Psoas muscle (tissue), 8 donors: ENCODE data around the gene LSM14A. TPM values are rescaled to one million over a fixed set of nuclear protein-coding genes. Genes with fewer than 3 reads are reported as not detected.
A peak's percentile ranks its signal among the peaks of the same experiment; 100 is the strongest.

Experiments used
- ATAC-seq, 4 donors: fragments of 200-7000 bp; cut with Tn5 transposase; one replicate each; pipeline ENCODE4 v1.9.1; 2020; ENCODE audit warnings: moderate library complexity in 3 of 4, mild to moderate bottlenecking in 2 of 4
- DNase-seq, 2 donors: peaks; one replicate each; pipeline ENCODE4 v3.0.0-alpha.2; 2020
- H3K27ac ChIP-seq: fragments of 200-600 bp; one replicate; pipeline ENCODE4 v1.8.0; 2022
- H3K27me3 ChIP-seq, 3 donors: fragments of 200-600 bp in 1 of 3; one replicate each; pipeline versions ENCODE4 v1.6.1 to v1.8.0; 2013 to 2022; ENCODE audit warnings: low read length in 2 of 3, mild to moderate bottlenecking in 2 of 3, moderate library complexity in 1 of 3; ENCODE audit not compliant: insufficient read depth in 3 of 3
- H3K36me3 ChIP-seq, 2 donors: fragments of 200-600 bp in 1 of 2; one replicate each; pipeline versions ENCODE4 v1.6.1 to v1.8.0; 2013 to 2022; ENCODE audit warnings: low read depth in 1 of 2, mild to moderate bottlenecking in 1 of 2, moderate library complexity in 1 of 2; ENCODE audit not compliant: insufficient read depth in 1 of 2
- H3K4me1 ChIP-seq: fragments of 200-600 bp; one replicate; pipeline ENCODE4 v1.8.0; 2022
- H3K4me3 ChIP-seq: fragments of 200-600 bp; one replicate; pipeline ENCODE4 v1.8.0; 2022; ENCODE audit warnings: mild to moderate bottlenecking
- H3K9me3 ChIP-seq: fragments of 200-600 bp; one replicate; pipeline ENCODE4 v1.8.0; 2022
- CTCF ChIP-seq: fragments of 200-600 bp; IDR thresholded peaks from one replicate; pipeline ENCODE4 v1.8.0; 2022; ENCODE audit warnings: antibody characterized with exemption
- WGBS, 3 donors: extraction: QIAGEN DNeasy Blood & Tissue Kit; methylation state at CpG; one replicate each; pipeline versions ENCODE4 v1.1.6 to v1.1.7; 2013; 5-methylcytosine and 5-hydroxymethylcytosine counted together
- intact Hi-C, 2 donors: fragments of 100-400 bp; cut with DNase I; formaldehyde crosslinking; loops; one replicate each; pipeline versions ENCODE4 v1.11.0 to v1.14.2; 2022
- polyA plus RNA-seq, 3 donors: library from polyadenylated mRNA; stranded (reverse); fragments of 200-250 nt; gene quantifications; one replicate each; pipeline ENCODE4 v1.2.3, GENCODE V29; 2013
- total RNA-seq, 4 donors: library from RNA; stranded (reverse); fragmentation: NEBNext Ultra II Directional in 2 of 4; extraction: Animal tissue kit (Norgen Biotek cat#: 25700) in 2 of 4; gene quantifications; one replicate each; pipeline versions ENCODE4 v1.2.1 to v1.2.4, GENCODE V29; 2021 to 2023
- donor health status: healthy with polysubstance abuse.
- donor health status: DM: no; HTN: no; CAD: no; lungs with moderate emphysema.
- donor health status: Bipolar disorder and iron deficiency.
- donor health status: healthy.
- donor health status: DM: yes; HTN: yes; CAD: no.
- donor health status: DM: no; HTN: no; CAD: no.
- donor health status: DM: no; HTN: no; CAD: no.
- donor health status: DM: yes; HTN: yes; CAD: no.

The LSM14A gene
- total and polyA plus RNA-seq, 7 donors: 65.0 to 155 (median 87.5) TPM

GRCh38 chr19:34182125-34182524 is 9.8 kb downstream of the LSM14A start:
- ATAC-seq: no peak
- H3K4me1 ChIP-seq: peaks cover 64% of the 10 kb centered on the region
- no peaks in the 10 kb centered on the region for H3K27me3 ChIP-seq
- no peaks in the 10 kb centered on the region for H3K9me3 ChIP-seq
- no peak for DNase-seq
- H3K27ac ChIP-seq: no peak overlapping the region
- no peak overlapping the region for H3K4me3 ChIP-seq
- no peak for TF ChIP-seq CTCF
- peaks cover 0 to 3% of the 10 kb centered on the region in 2 donors for H3K36me3 ChIP-seq
- intact Hi-C loops: no loop called here

- H3K4me1 ChIP-seq: peaks cover 62% of the 10 kb centered on the region
- intact Hi-C loops: no loop called here
- no peaks in the 10 kb centered on the region for H3K9me3 ChIP-seq
- no peak overlapping the region for H3K4me3 ChIP-seq
- H3K27me3 ChIP-seq: no peaks in the 10 kb centered on the region
- no peak for TF ChIP-seq CTCF
- WGBS, 3 donors: 42 to 53% (median 44%) methylated on average over 6 of the region's 6 CpGs
- H3K36me3 ChIP-seq: peaks cover 0 to 3% of the 10 kb centered on the region in 2 donors
- H3K27ac ChIP-seq: no peak overlapping the region
- DNase-seq (no peak), ATAC-seq (peak in 1 of 4 donors; percentile 23)
These were observed 12.7 kb downstream of the LSM14A start for GRCh38 chr19:34184880-34185491.

- no peak for ATAC-seq
- no peaks in the 10 kb centered on the region for H3K27me3 ChIP-seq
- intact Hi-C loops: no loop called here
- H3K9me3 ChIP-seq: no peaks in the 10 kb centered on the region
- DNase-seq: no peak
- H3K4me1 ChIP-seq: peaks cover 69% of the 10 kb centered on the region
- 93 to 100% (median 96%) methylated on average over 2 of the region's 2 CpGs for WGBS, 3 donors
- no peaks in the 10 kb centered on the region for H3K36me3 ChIP-seq
- H3K4me3 ChIP-seq: no peak overlapping the region
- no peak overlapping the region for H3K27ac ChIP-seq
- no peak for TF ChIP-seq CTCF
These were observed 13.9 kb downstream of the LSM14A start for GRCh38 chr19:34186205-34186604.

GRCh38 chr19:34187011-34187410 is 14.7 kb downstream of the LSM14A start:
- peaks cover 65% of the 10 kb centered on the region for H3K4me1 ChIP-seq
- ATAC-seq (no peak), DNase-seq (no peak)
- H3K36me3 ChIP-seq: no peaks in the 10 kb centered on the region
- H3K27me3 ChIP-seq: no peaks in the 10 kb centered on the region
- intact Hi-C loops: no loop called here
- no peaks in the 10 kb centered on the region for H3K9me3 ChIP-seq
- no peak for TF ChIP-seq CTCF
- H3K27ac ChIP-seq: no peak overlapping the region
- no peak overlapping the region for H3K4me3 ChIP-seq
- 96% methylated on average over 7 to 8 of the region's 8 CpGs for WGBS, 3 donors

- H3K9me3 ChIP-seq: no peaks in the 10 kb centered on the region
- WGBS, 3 donors: 81 to 91% (median 84%) methylated on average over 4 of the region's 4 CpGs
- no peak for TF ChIP-seq CTCF
- H3K4me1 ChIP-seq: peaks cover 65% of the 10 kb centered on the region
- peak in 3 of 4 donors; percentile 29 to 43 (median 34) for ATAC-seq
- H3K27ac ChIP-seq: no peak overlapping the region
- intact Hi-C loops: no loop called here
- DNase-seq: no peak
- H3K27me3 ChIP-seq: no peaks in the 10 kb centered on the region
- no peak overlapping the region for H3K4me3 ChIP-seq
- H3K36me3 ChIP-seq: no peaks in the 10 kb centered on the region
These were observed 16.1 kb downstream of the LSM14A start for GRCh38 chr19:34188408-34188807.
